NOMO-1 treated with DMSO at 0.1 percent for 48 hours (cell line): ENCODE results near the gene CD81.
"Not testable (repeated sequence)": the region's sequence is repeated elsewhere in the genome, so short reads cannot be mapped to it uniquely, and the experiment has no call there.

ENCODE experiments used
- DNase-seq: peaks from one replicate; lab custom pipeline; 2025; ENCODE audit not compliant: unreplicated experiment; lab: John Stamatoyannopoulos, UW

CD81 gene

GRCh38 chr11:2357246-2357645, 19.9 kb upstream of the CD81 start:
- no peak for DNase-seq

- not testable (repeated sequence) for DNase-seq
These were observed 19.5 kb upstream of the CD81 start for GRCh38 chr11:2357651-2358050.

- DNase-seq = no peak
These were observed 18.2 kb upstream of the CD81 start for GRCh38 chr11:2358754-2359442.

- DNase-seq = no peak
These were observed 17.6 kb upstream of the CD81 start for GRCh38 chr11:2359557-2359956.

- DNase-seq = no peak
These were observed 16.9 kb upstream of the CD81 start for GRCh38 chr11:2360081-2360642.

GRCh38 chr11:2361565-2361964, 15.5 kb upstream of the CD81 start:
- DNase-seq = no peak

GRCh38 chr11:2362414-2362813, 14.7 kb upstream of the CD81 start:
- no peak for DNase-seq

- no peak for DNase-seq
These were observed 14.0 kb upstream of the CD81 start for GRCh38 chr11:2363130-2363529.

- no peak for DNase-seq
These were observed 13.3 kb upstream of the CD81 start for GRCh38 chr11:2363577-2364370.

- not testable (repeated sequence) for DNase-seq
These were observed 12.7 kb upstream of the CD81 start for GRCh38 chr11:2364386-2364785.

GRCh38 chr11:2365571-2366210, 11.4 kb upstream of the CD81 start:
- DNase-seq = no peak

GRCh38 chr11:2366276-2366675, 10.8 kb upstream of the CD81 start:
- no peak for DNase-seq

- DNase-seq = no peak
These were observed 10.4 kb upstream of the CD81 start for GRCh38 chr11:2366733-2367132.

GRCh38 chr11:2367266-2368160, 9.6 kb upstream of the CD81 start:
- no peak for DNase-seq

- no peak for DNase-seq
These were observed 8.8 kb upstream of the CD81 start for GRCh38 chr11:2368178-2368850.

GRCh38 chr11:2368851-2369180, 8.3 kb upstream of the CD81 start:
- DNase-seq = no peak

GRCh38 chr11:2369320-2369719, 7.8 kb upstream of the CD81 start:
- DNase-seq = no peak

- no peak for DNase-seq
These were observed 7.2 kb upstream of the CD81 start for GRCh38 chr11:2369896-2370295.

- no peak for DNase-seq
These were observed 2.5 kb upstream of the CD81 start for GRCh38 chr11:2374456-2375201.
